ENCODE data around the gene SPINT1.

SPINT1 gene

DNA sequence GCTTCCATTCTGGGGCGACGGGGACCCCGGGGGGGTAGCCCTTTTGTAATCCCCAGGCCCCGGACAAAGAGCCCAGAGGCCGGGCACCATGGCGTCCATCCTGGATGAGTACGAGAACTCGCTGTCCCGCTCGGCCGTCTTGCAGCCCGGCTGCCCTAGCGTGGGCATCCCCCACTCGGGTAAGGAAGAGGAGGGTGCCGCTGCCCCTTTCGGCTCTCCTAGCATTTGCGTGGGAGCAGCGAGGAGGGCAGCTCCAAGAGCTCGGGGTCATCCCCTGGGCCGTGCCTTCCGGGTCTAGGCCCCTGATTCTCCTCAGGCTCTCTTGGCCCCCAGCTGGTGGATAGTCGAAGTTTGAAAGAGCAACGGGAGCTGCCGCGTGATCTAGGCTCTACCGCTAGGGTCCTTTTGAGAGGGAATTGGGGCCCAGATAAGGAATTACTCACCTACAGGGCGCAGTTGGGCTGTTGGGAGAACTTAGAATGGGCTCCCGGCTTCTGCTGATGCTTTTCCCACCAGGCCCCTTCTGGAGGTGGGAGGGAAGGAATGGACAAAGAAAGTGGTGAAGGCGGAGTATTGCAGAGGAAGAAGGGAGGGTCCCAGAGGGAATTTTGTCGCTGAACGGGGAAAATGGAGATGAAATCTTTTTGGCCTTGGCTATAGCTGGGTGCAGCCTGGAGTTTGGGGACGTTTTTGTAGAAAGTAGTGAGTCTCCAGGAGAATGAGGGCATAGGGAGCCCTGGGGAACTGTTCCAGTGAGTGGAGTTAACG lies 51.0 kb downstream of the SPINT1 start:
- peak; percentile 82 for ATAC-seq
- TF ChIP-seq PATZ1 (CRISPR knock-in tag; IDR thresholded peaks at IDR 0.05; ENCODE audit: borderline replicate concordance) (no peak), ZFP30 (CRISPR knock-in tag; IDR thresholded peaks at IDR 0.05) (no peak), ESRRG (CRISPR knock-in tag; IDR thresholded peaks at IDR 0.05) (no peak), ARNTL (CRISPR knock-in tag; IDR thresholded peaks at IDR 0.05; ENCODE audit: borderline replicate concordance, low read depth) (no peak), OSR1 (CRISPR knock-in tag; IDR thresholded peaks at IDR 0.05) (no peak), BACH2 (CRISPR knock-in tag; IDR thresholded peaks at IDR 0.05; ENCODE audit: borderline replicate concordance) (no peak), ZNF565 (CRISPR knock-in tag; conservative IDR thresholded peaks at IDR 0.05; ENCODE audit: low read depth) (no peak), ZC3H10 (CRISPR knock-in tag; IDR thresholded peaks at IDR 0.05) (no peak), CREB5 (CRISPR knock-in tag; IDR thresholded peaks at IDR 0.05; ENCODE audit: low read depth) (no peak), TCF4 (CRISPR knock-in tag; IDR thresholded peaks at IDR 0.05; ENCODE audit: borderline replicate concordance) (no peak), ZNF70 (CRISPR knock-in tag; IDR thresholded peaks at IDR 0.05) (no peak), GLIS3 (CRISPR knock-in tag; IDR thresholded peaks at IDR 0.05) (no peak), ISL1 (CRISPR knock-in tag; IDR thresholded peaks at IDR 0.05) (no peak), ZNF8 (CRISPR knock-in tag; IDR thresholded peaks at IDR 0.05) (no peak), RARB (CRISPR knock-in tag; IDR thresholded peaks at IDR 0.05) (no peak), SNAI2 (CRISPR knock-in tag; IDR thresholded peaks at IDR 0.05) (no peak)
- TF ChIP-seq, protein P1, sequence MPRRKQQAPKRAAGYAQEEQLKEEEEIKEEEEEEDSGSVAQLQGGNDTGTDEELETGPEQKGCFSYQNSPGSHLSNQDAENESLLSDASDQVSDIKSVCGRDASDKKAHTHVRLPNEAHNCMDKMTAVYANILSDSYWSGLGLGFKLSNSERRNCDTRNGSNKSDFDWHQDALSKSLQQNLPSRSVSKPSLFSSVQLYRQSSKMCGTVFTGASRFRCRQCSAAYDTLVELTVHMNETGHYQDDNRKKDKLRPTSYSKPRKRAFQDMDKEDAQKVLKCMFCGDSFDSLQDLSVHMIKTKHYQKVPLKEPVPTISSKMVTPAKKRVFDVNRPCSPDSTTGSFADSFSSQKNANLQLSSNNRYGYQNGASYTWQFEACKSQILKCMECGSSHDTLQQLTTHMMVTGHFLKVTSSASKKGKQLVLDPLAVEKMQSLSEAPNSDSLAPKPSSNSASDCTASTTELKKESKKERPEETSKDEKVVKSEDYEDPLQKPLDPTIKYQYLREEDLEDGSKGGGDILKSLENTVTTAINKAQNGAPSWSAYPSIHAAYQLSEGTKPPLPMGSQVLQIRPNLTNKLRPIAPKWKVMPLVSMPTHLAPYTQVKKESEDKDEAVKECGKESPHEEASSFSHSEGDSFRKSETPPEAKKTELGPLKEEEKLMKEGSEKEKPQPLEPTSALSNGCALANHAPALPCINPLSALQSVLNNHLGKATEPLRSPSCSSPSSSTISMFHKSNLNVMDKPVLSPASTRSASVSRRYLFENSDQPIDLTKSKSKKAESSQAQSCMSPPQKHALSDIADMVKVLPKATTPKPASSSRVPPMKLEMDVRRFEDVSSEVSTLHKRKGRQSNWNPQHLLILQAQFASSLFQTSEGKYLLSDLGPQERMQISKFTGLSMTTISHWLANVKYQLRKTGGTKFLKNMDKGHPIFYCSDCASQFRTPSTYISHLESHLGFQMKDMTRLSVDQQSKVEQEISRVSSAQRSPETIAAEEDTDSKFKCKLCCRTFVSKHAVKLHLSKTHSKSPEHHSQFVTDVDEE (CRISPR knock-in tag; IDR thresholded peaks at IDR 0.05), result no peak
- TF ChIP-seq, protein P2, sequence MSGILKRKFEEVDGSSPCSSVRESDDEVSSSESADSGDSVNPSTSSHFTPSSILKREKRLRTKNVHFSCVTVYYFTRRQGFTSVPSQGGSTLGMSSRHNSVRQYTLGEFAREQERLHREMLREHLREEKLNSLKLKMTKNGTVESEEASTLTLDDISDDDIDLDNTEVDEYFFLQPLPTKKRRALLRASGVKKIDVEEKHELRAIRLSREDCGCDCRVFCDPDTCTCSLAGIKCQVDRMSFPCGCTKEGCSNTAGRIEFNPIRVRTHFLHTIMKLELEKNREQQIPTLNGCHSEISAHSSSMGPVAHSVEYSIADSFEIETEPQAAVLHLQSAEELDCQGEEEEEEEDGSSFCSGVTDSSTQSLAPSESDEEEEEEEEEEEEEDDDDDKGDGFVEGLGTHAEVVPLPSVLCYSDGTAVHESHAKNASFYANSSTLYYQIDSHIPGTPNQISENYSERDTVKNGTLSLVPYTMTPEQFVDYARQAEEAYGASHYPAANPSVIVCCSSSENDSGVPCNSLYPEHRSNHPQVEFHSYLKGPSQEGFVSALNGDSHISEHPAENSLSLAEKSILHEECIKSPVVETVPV (CRISPR knock-in tag; IDR thresholded peaks at IDR 0.05), result no peak
- TF ChIP-seq, protein P3, sequence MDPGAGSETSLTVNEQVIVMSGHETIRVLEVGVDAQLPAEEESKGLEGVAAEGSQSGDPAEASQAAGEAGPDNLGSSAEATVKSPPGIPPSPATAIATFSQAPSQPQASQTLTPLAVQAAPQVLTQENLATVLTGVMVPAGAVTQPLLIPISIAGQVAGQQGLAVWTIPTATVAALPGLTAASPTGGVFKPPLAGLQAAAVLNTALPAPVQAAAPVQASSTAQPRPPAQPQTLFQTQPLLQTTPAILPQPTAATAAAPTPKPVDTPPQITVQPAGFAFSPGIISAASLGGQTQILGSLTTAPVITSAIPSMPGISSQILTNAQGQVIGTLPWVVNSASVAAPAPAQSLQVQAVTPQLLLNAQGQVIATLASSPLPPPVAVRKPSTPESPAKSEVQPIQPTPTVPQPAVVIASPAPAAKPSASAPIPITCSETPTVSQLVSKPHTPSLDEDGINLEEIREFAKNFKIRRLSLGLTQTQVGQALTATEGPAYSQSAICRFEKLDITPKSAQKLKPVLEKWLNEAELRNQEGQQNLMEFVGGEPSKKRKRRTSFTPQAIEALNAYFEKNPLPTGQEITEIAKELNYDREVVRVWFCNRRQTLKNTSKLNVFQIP (CRISPR knock-in tag; IDR thresholded peaks at IDR 0.05; ENCODE audit: borderline replicate concordance, low read depth), result no peak

DNA sequence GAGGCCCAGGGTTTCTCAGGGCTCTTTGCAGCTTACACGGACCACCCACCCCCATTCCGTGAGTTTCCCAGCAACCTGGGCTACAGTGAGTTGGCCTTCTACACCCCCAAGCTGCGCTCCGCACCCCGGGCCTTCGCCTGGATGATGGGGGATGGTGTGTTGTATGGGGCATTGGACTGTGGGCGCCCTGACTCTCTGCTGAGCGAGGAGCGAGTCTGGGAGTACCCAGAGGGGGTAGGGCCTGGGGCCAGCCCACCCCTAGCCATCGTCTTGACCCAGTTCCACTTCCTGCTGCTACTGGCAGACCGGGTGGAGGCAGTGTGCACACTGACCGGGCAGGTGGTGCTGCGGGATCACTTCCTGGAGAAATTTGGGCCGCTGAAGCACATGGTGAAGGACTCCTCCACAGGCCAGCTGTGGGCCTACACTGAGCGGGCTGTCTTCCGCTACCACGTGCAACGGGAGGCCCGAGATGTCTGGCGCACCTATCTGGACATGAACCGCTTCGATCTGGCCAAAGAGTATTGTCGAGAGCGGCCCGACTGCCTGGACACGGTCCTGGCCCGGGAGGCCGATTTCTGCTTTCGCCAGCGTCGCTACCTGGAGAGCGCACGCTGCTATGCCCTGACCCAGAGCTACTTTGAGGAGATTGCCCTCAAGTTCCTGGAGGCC lies 55.8 kb downstream of the SPINT1 start:
- TF ChIP-seq, protein P2 (CRISPR knock-in tag; IDR thresholded peaks at IDR 0.05), result no peak
- no peak for TF ChIP-seq SNAI2 (CRISPR knock-in tag; IDR thresholded peaks at IDR 0.05)
- TF ChIP-seq, protein P1 (CRISPR knock-in tag; IDR thresholded peaks at IDR 0.05), result no peak
- TF ChIP-seq OSR1 (CRISPR knock-in tag; IDR thresholded peaks at IDR 0.05), result no peak
- TF ChIP-seq GLIS3 (CRISPR knock-in tag; IDR thresholded peaks at IDR 0.05), result no peak
- no peak for TF ChIP-seq ARNTL (CRISPR knock-in tag; IDR thresholded peaks at IDR 0.05; ENCODE audit: borderline replicate concordance, low read depth)
- no peak for ATAC-seq

Data from SK-N-SH treated with all-trans-retinoic acid at 6 μM for 48 hours (cell line).